ENCODE measurements around the gene DRC3.
"Not testable (repeated sequence)": the region's sequence is repeated elsewhere in the genome, so short reads cannot be mapped to it uniquely, and the experiment has no call there.

Gene DRC3

DNA sequence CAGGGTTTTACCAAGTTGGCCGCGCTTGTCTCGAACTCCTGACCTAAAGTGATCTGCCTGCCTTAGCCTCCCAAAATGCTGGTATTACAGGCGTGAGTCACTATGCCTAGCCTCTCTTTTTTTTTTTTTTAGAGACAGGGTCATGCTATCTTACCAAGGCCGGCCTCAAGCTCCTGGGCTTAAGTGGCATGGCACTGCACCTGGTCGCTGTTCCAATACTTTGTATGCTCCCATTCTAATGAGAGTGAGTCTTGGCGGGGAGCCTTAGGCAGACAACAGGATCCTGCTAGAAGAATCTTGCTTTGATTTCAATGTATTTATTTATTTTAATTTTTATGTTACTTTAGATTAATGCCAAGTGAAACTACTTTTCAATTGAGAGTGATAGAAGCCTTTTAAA is 22.3 kb upstream of the DRC3 start:
- TF ChIP-seq, protein P1, sequence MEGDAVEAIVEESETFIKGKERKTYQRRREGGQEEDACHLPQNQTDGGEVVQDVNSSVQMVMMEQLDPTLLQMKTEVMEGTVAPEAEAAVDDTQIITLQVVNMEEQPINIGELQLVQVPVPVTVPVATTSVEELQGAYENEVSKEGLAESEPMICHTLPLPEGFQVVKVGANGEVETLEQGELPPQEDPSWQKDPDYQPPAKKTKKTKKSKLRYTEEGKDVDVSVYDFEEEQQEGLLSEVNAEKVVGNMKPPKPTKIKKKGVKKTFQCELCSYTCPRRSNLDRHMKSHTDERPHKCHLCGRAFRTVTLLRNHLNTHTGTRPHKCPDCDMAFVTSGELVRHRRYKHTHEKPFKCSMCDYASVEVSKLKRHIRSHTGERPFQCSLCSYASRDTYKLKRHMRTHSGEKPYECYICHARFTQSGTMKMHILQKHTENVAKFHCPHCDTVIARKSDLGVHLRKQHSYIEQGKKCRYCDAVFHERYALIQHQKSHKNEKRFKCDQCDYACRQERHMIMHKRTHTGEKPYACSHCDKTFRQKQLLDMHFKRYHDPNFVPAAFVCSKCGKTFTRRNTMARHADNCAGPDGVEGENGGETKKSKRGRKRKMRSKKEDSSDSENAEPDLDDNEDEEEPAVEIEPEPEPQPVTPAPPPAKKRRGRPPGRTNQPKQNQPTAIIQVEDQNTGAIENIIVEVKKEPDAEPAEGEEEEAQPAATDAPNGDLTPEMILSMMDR (IDR thresholded peaks at IDR 0.05), result no peak
- TF ChIP-seq ZFX (IDR thresholded peaks at IDR 0.05; ENCODE audit: borderline replicate concordance), result no peak
- no peak overlapping the region for H3K27ac ChIP-seq

DNA sequence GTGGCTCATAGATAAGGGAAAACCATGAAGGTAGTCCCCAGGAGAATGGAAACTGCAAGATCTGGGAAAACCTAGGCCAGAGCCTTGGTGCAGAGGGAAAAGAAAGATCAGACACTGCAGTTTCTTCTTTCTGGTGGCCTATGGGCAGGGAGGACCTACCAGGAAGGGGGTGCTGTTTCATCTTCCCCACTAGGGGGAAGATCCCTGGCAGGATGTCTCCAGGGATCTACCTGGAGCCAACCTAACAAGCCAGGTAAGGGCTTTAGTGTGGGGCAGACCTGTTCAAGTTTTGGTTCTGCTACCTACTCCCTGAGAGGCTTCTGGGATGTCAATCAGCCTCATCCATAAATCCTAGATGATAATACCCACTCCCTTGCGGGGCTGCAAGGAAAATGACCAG is 21.9 kb upstream of the DRC3 start:
- H3K27ac ChIP-seq, result no peak overlapping the region
- TF ChIP-seq, protein P1 (IDR thresholded peaks at IDR 0.05), result no peak
- no peak for TF ChIP-seq ZFX (IDR thresholded peaks at IDR 0.05; ENCODE audit: borderline replicate concordance)

DNA sequence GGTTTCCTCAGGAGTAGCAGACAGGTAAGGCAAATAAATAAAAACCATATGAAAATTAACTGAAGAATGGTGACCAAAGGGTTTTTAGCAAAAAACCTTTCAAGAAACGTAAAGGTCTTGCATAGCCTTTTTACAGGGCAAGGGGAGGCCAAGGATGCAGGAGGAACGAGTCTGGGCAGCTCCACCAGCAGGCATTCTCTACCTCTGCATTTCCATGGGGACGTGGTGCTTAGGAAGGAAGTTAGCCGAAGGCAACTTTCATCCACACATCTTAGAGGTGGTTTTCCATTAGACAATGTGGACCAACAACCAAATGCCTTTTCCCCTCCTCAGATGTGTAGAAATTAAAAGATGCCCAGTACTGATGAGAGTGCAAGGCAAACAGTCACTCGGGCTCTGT is 21.1 kb upstream of the DRC3 start:
- H3K27ac ChIP-seq, result no peak overlapping the region
- TF ChIP-seq, protein P1 (IDR thresholded peaks at IDR 0.05), result no peak
- TF ChIP-seq ZFX (IDR thresholded peaks at IDR 0.05; ENCODE audit: borderline replicate concordance), result no peak

DNA sequence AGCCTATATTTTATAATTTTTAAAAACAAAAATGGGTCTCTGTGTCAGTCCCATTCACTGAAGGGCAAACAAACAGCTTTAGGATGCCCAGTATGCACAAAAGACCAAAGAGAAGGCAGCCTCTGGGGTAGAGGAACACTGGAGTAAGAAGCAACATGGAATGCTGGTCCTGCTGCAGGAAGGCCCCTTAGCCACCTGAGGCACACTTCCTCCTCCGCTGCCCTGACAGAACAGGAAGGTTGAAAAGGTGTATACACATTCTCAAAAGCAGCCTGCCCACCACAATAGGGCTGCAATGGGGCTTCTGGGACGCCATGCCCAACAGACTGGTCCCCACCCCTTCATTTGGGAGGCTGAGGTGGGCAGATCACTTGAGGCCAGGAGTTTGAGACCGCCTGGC is 20.0 kb upstream of the DRC3 start:
- no peak overlapping the region for H3K27ac ChIP-seq
- TF ChIP-seq, protein P1 (IDR thresholded peaks at IDR 0.05), result peak; percentile 19; the same call in 1 of the 2 replicates
- no peak for TF ChIP-seq ZFX (IDR thresholded peaks at IDR 0.05; ENCODE audit: borderline replicate concordance)

DNA sequence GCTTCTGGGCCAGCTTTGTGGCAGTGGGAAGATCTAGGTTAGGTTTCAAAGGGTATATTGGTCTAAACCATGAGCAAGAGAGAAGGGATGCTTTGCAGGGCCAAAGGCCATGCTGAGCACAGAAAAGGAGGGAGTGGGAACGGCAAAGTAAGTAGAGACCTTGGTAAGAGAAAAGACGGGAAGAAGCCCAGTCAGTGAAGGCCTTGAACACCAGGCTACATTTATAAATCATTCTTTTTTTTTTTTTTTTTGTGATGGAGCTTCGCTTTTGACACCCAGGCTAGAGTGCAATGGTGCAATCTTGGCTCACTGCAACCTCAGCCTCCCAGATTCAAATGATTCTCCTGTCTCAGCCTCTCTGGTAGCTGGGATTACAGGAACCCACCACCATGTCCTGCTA is 18.6 kb upstream of the DRC3 start:
- H3K27ac ChIP-seq, result no peak overlapping the region
- TF ChIP-seq, protein P1 (IDR thresholded peaks at IDR 0.05), result no peak

- H3K27ac ChIP-seq, result not testable (repeated sequence)
Observed at GRCh38 chr17:17955790-17956341, 16.8 kb upstream of the DRC3 start.

DNA sequence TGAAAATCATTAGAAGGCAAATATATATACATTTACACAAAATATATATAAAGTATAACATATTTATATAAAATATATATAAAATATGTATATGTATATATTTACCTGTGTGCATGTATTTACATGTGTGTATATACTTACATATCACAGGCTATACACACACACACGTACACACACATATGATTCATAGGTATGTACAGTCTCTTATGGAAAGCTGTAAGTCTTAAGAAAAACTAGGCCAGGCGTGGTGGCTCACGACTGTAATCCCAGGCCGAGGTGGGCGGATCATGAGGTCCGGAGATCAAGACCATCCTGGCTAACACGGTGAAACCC is 15.1 kb upstream of the DRC3 start:
- peak overlapping the region; percentile 39; the same call in 1 of the 2 replicates for H3K27ac ChIP-seq
- TF ChIP-seq, protein P1 (IDR thresholded peaks at IDR 0.05), result no peak
- TF ChIP-seq ZFX (IDR thresholded peaks at IDR 0.05; ENCODE audit: borderline replicate concordance), result no peak

GRCh38 chr17:17958982-17959381 is 13.7 kb upstream of the DRC3 start:
- TF ChIP-seq ZFX (IDR thresholded peaks at IDR 0.05; ENCODE audit: borderline replicate concordance), result no peak
- TF ChIP-seq, protein P1 (IDR thresholded peaks at IDR 0.05), result no peak
- H3K27ac ChIP-seq, result peak overlapping the region; percentile 39; the same call in 1 of the 2 replicates
